ENCODE results near the gene IRAK1BP1. TPM values are rescaled to one million over a fixed set of nuclear protein-coding genes. Genes with fewer than 3 reads are reported as not detected.

IRAK1BP1 gene
- total RNA-seq, result 4.2 TPM

GRCh38 chr6:78867370-78868040 is at the start of gene IRAK1BP1:
Gene IRAK1BP1, plus strand, starts transcription at chr6:78867551. Its CDS starts 26 bp downstream, at chr6:78867577.
- H3K9me3 ChIP-seq, result no peaks in the 10 kb centered on the region
- H3K4me1 ChIP-seq, result peaks cover 9% of the 10 kb centered on the region
- TF ChIP-seq CTCF (IDR thresholded peaks at IDR 0.05), result no peak
- peak; percentile 67 to 80 for TF ChIP-seq POLR2AphosphoS5 (IDR thresholded peaks at IDR 0.05; ENCODE audit: insufficient read depth in 1 of 2, low read depth in 1 of 2)
- TF ChIP-seq POLR2A (IDR thresholded peaks at IDR 0.05), result no peak
- H3K36me3 ChIP-seq, result no peaks in the 10 kb centered on the region
- peak in 1 of 2 donors; percentile 87 for DNase-seq (ENCODE audit: extremely low spot score in 2 of 2)
- intact Hi-C loops (cut with DNase I), result no loop called here
- peak within 1 kb of the TSS; percentile 53 for H3K27ac ChIP-seq
- H3K27me3 ChIP-seq, result no peaks in the 10 kb centered on the region
- peak within 1 kb of the TSS; percentile 60 to 78 for H3K4me3 ChIP-seq

- intact Hi-C loops (cut with DNase I), result no loop called here
Measured at GRCh38 chr6:78824045-78824444, 43.3 kb upstream of the IRAK1BP1 start.

GRCh38 chr6:78829407-78829806 is 37.9 kb upstream of the IRAK1BP1 start:
- no peak for DNase-seq (ENCODE audit: extremely low spot score in 2 of 2)
- H3K4me3 ChIP-seq, result no peak overlapping the region
- H3K36me3 ChIP-seq, result no peaks in the 10 kb centered on the region
- TF ChIP-seq POLR2A (IDR thresholded peaks at IDR 0.05) (no peak), CTCF (IDR thresholded peaks at IDR 0.05) (no peak)
- H3K27me3 ChIP-seq, result no peaks in the 10 kb centered on the region
- H3K4me1 ChIP-seq, result no peaks in the 10 kb centered on the region
- H3K9me3 ChIP-seq, result no peaks in the 10 kb centered on the region
- intact Hi-C loops (cut with DNase I), result no loop called here
- no peak overlapping the region for H3K27ac ChIP-seq

More at GRCh38 chr6:78824045-78824444, 43.3 kb upstream of the IRAK1BP1 start:
- Histone ChIP-seq H3K27me3 (no peaks in the 10 kb centered on the region), H3K4me3 (no peak overlapping the region), H3K9me3 (no peaks in the 10 kb centered on the region), H3K4me1 (no peaks in the 10 kb centered on the region), H3K36me3 (no peaks in the 10 kb centered on the region), H3K27ac (no peak overlapping the region)
- TF ChIP-seq POLR2AphosphoS5 (IDR thresholded peaks at IDR 0.05; ENCODE audit: insufficient read depth in 1 of 2, low read depth in 1 of 2), result no peak
- TF ChIP-seq CTCF (IDR thresholded peaks at IDR 0.05), result no peak
- TF ChIP-seq POLR2A (IDR thresholded peaks at IDR 0.05), result no peak
- DNase-seq (ENCODE audit: extremely low spot score in 2 of 2), result no peak

GRCh38 chr6:78830805-78831204 is 36.5 kb upstream of the IRAK1BP1 start:
- H3K9me3 ChIP-seq, result no peaks in the 10 kb centered on the region
- no peaks in the 10 kb centered on the region for H3K4me1 ChIP-seq
- DNase-seq (ENCODE audit: extremely low spot score in 2 of 2), result no peak
- no peak for TF ChIP-seq CTCF (IDR thresholded peaks at IDR 0.05)
- no peak for TF ChIP-seq POLR2A (IDR thresholded peaks at IDR 0.05)
- no peak for TF ChIP-seq POLR2AphosphoS5 (IDR thresholded peaks at IDR 0.05; ENCODE audit: insufficient read depth in 1 of 2, low read depth in 1 of 2)
- intact Hi-C loops (cut with DNase I), result no loop called here
- no peak overlapping the region for H3K27ac ChIP-seq
- H3K36me3 ChIP-seq, result no peaks in the 10 kb centered on the region
- no peaks in the 10 kb centered on the region for H3K27me3 ChIP-seq
- no peak overlapping the region for H3K4me3 ChIP-seq

GRCh38 chr6:78831492-78831891 is 35.9 kb upstream of the IRAK1BP1 start:
- TF ChIP-seq CTCF (IDR thresholded peaks at IDR 0.05) (no peak), POLR2AphosphoS5 (IDR thresholded peaks at IDR 0.05; ENCODE audit: insufficient read depth in 1 of 2, low read depth in 1 of 2) (no peak), POLR2A (IDR thresholded peaks at IDR 0.05) (no peak)
- Histone ChIP-seq H3K27ac (no peak overlapping the region), H3K4me3 (no peak overlapping the region), H3K9me3 (no peaks in the 10 kb centered on the region), H3K36me3 (no peaks in the 10 kb centered on the region), H3K4me1 (no peaks in the 10 kb centered on the region), H3K27me3 (no peaks in the 10 kb centered on the region)
- DNase-seq (ENCODE audit: extremely low spot score in 2 of 2), result no peak
- intact Hi-C loops (cut with DNase I), result no loop called here
